T-helper 1 cell treated with Interleukin-12 subunit alpha and Interleukin-12 subunit beta and Interleukin-4 antibody, amounts not matched to agents 30 μg/mL and 1 μg/mL, for 36 hours (primary cell): ENCODE measurements around the gene SAP30L.
A peak's percentile ranks its signal among the peaks of the same experiment; 100 is the strongest.

Experiments used
- H3K27ac Mint-ChIP-seq: one replicate; pipeline ENCODE4 v1.8.0; 2021; ENCODE audit warnings: mild to moderate bottlenecking, mixed read lengths
- H3K27me3 Mint-ChIP-seq: one replicate; pipeline ENCODE4 v1.8.0; 2021; ENCODE audit warnings: low read depth, mixed read lengths
- H3K36me3 Mint-ChIP-seq: one replicate; pipeline ENCODE4 v1.8.0; 2021; ENCODE audit warnings: low read depth, mixed read lengths
- H3K4me1 Mint-ChIP-seq: one replicate; pipeline ENCODE4 v1.8.0; 2021; ENCODE audit warnings: low read depth, mixed read lengths
- H3K4me3 Mint-ChIP-seq: one replicate; pipeline ENCODE4 v1.8.0; 2021; ENCODE audit warnings: mild to moderate bottlenecking, moderate library complexity, mixed read lengths
- H3K9me3 Mint-ChIP-seq: one replicate; pipeline ENCODE4 v1.8.0; 2021; ENCODE audit warnings: mixed read lengths

Gene SAP30L

GRCh38 chr5:154477382-154478223 lies 31.8 kb downstream of the SAP30L start:
- peak overlapping the region; percentile 27 for H3K4me3 Mint-ChIP-seq
- peaks cover 5% of the 10 kb centered on the region for H3K36me3 Mint-ChIP-seq
- no peaks in the 10 kb centered on the region for H3K9me3 Mint-ChIP-seq
- peaks cover 90% of the 10 kb centered on the region for H3K27me3 Mint-ChIP-seq
- H3K27ac Mint-ChIP-seq: peak overlapping the region; percentile 75
- peaks cover 20% of the 10 kb centered on the region for H3K4me1 Mint-ChIP-seq

- Mint-ChIP-seq H3K27ac (peak within 1 kb of the TSS; percentile 75), H3K27me3 (peaks cover 90% of the 10 kb centered on the region), H3K9me3 (no peaks in the 10 kb centered on the region), H3K4me3 (peak within 1 kb of the TSS; percentile 27), H3K4me1 (peaks cover 21% of the 10 kb centered on the region), H3K36me3 (peaks cover 5% of the 10 kb centered on the region)
These were observed 32.4 kb downstream of the SAP30L start, which contains the start of gene HAND1 for GRCh38 chr5:154478224-154478565. Gene HAND1 (minus strand): TSS chr5:154478227. CDS start chr5:154478008, 219 bp downstream.

GRCh38 chr5:154478752-154479159 lies 33.0 kb downstream of the SAP30L start:
- H3K27ac Mint-ChIP-seq: no peak overlapping the region
- no peaks in the 10 kb centered on the region for H3K9me3 Mint-ChIP-seq
- H3K36me3 Mint-ChIP-seq: peaks cover 5% of the 10 kb centered on the region
- no peak overlapping the region for H3K4me3 Mint-ChIP-seq
- peaks cover 90% of the 10 kb centered on the region for H3K27me3 Mint-ChIP-seq
- H3K4me1 Mint-ChIP-seq: peaks cover 22% of the 10 kb centered on the region

- H3K4me3 Mint-ChIP-seq: peak overlapping the region; percentile 49
- peak overlapping the region; percentile 76 for H3K27ac Mint-ChIP-seq
- H3K27me3 Mint-ChIP-seq: peaks cover 90% of the 10 kb centered on the region
- H3K9me3 Mint-ChIP-seq: no peaks in the 10 kb centered on the region
- peaks cover 5% of the 10 kb centered on the region for H3K36me3 Mint-ChIP-seq
- H3K4me1 Mint-ChIP-seq: peaks cover 22% of the 10 kb centered on the region
These were observed 33.6 kb downstream of the SAP30L start for GRCh38 chr5:154479160-154479943.

GRCh38 chr5:154479944-154480750 lies 34.4 kb downstream of the SAP30L start:
- H3K27me3 Mint-ChIP-seq: peaks cover 90% of the 10 kb centered on the region
- H3K36me3 Mint-ChIP-seq: peaks cover 3% of the 10 kb centered on the region
- H3K9me3 Mint-ChIP-seq: no peaks in the 10 kb centered on the region
- H3K4me3 Mint-ChIP-seq: no peak overlapping the region
- peaks cover 17% of the 10 kb centered on the region for H3K4me1 Mint-ChIP-seq
- H3K27ac Mint-ChIP-seq: peak overlapping the region; percentile 27

- H3K4me1 Mint-ChIP-seq: peaks cover 14% of the 10 kb centered on the region
- peaks cover 3% of the 10 kb centered on the region for H3K36me3 Mint-ChIP-seq
- H3K27me3 Mint-ChIP-seq: peaks cover 90% of the 10 kb centered on the region
- no peaks in the 10 kb centered on the region for H3K9me3 Mint-ChIP-seq
- H3K27ac Mint-ChIP-seq: peak overlapping the region; percentile 27
- no peak overlapping the region for H3K4me3 Mint-ChIP-seq
These were observed 35.0 kb downstream of the SAP30L start for GRCh38 chr5:154480847-154481246.

GRCh38 chr5:154481584-154482381 lies 36.0 kb downstream of the SAP30L start:
- H3K4me3 Mint-ChIP-seq: no peak overlapping the region
- H3K27ac Mint-ChIP-seq: no peak overlapping the region
- H3K27me3 Mint-ChIP-seq: peaks cover 90% of the 10 kb centered on the region
- H3K9me3 Mint-ChIP-seq: no peaks in the 10 kb centered on the region
- H3K36me3 Mint-ChIP-seq: peaks cover 3% of the 10 kb centered on the region
- peaks cover 10% of the 10 kb centered on the region for H3K4me1 Mint-ChIP-seq

- peaks cover 91% of the 10 kb centered on the region for H3K27me3 Mint-ChIP-seq
- no peaks in the 10 kb centered on the region for H3K9me3 Mint-ChIP-seq
- H3K4me1 Mint-ChIP-seq: peaks cover 11% of the 10 kb centered on the region
- H3K27ac Mint-ChIP-seq: peak overlapping the region; percentile 22
- no peak overlapping the region for H3K4me3 Mint-ChIP-seq
- H3K36me3 Mint-ChIP-seq: peaks cover 3% of the 10 kb centered on the region
These were observed 37.0 kb downstream of the SAP30L start for GRCh38 chr5:154482528-154483449.

GRCh38 chr5:154483654-154484392 lies 38.0 kb downstream of the SAP30L start:
- H3K4me3 Mint-ChIP-seq: no peak overlapping the region
- H3K27me3 Mint-ChIP-seq: peaks cover 90% of the 10 kb centered on the region
- H3K27ac Mint-ChIP-seq: no peak overlapping the region
- H3K36me3 Mint-ChIP-seq: peaks cover 3% of the 10 kb centered on the region
- peaks cover 11% of the 10 kb centered on the region for H3K4me1 Mint-ChIP-seq
- no peaks in the 10 kb centered on the region for H3K9me3 Mint-ChIP-seq

GRCh38 chr5:154484393-154485095 lies 38.7 kb downstream of the SAP30L start:
- H3K36me3 Mint-ChIP-seq: peaks cover 1% of the 10 kb centered on the region

GRCh38 chr5:154485096-154485491 lies 39.3 kb downstream of the SAP30L start:
- H3K27me3 Mint-ChIP-seq: peaks cover 88% of the 10 kb centered on the region
- H3K9me3 Mint-ChIP-seq: no peaks in the 10 kb centered on the region
- no peak overlapping the region for H3K27ac Mint-ChIP-seq
- no peaks in the 10 kb centered on the region for H3K36me3 Mint-ChIP-seq
- H3K4me1 Mint-ChIP-seq: peaks cover 8% of the 10 kb centered on the region
- no peak overlapping the region for H3K4me3 Mint-ChIP-seq

More at GRCh38 chr5:154484393-154485095, 38.7 kb downstream of the SAP30L start:
- Mint-ChIP-seq H3K9me3 (no peaks in the 10 kb centered on the region), H3K27me3 (peaks cover 88% of the 10 kb centered on the region), H3K4me3 (no peak overlapping the region), H3K27ac (no peak overlapping the region), H3K4me1 (peaks cover 10% of the 10 kb centered on the region)

GRCh38 chr5:154485850-154486426 lies 40.1 kb downstream of the SAP30L start:
- Mint-ChIP-seq H3K36me3 (no peaks in the 10 kb centered on the region), H3K27ac (no peak overlapping the region), H3K4me1 (peaks cover 8% of the 10 kb centered on the region), H3K27me3 (peaks cover 84% of the 10 kb centered on the region), H3K4me3 (no peak overlapping the region), H3K9me3 (no peaks in the 10 kb centered on the region)
